IMR-90 (cell line): Measurements from ENCODE around the gene LOXL3.

ENCODE experiments used
- POLR2A ChIP-seq: IDR thresholded peaks from 2 replicates; pipeline ENCODE4 v1.6.1; 2012; ENCODE audit warnings: mild to moderate bottlenecking, low read depth, low read length
- RAD21 ChIP-seq: IDR thresholded peaks from 2 replicates; pipeline ENCODE4 v1.6.1; 2012; ENCODE audit warnings: low read length, improper control_type of control experiment
- TF ChIP-seq, protein P1 (sequence below): conservative IDR thresholded peaks from 2 replicates; pipeline ENCODE4 v1.5.1; 2012; ENCODE audit warnings: mild to moderate bottlenecking, low read depth, low read length, improper control_type of control experiment

DNA sequence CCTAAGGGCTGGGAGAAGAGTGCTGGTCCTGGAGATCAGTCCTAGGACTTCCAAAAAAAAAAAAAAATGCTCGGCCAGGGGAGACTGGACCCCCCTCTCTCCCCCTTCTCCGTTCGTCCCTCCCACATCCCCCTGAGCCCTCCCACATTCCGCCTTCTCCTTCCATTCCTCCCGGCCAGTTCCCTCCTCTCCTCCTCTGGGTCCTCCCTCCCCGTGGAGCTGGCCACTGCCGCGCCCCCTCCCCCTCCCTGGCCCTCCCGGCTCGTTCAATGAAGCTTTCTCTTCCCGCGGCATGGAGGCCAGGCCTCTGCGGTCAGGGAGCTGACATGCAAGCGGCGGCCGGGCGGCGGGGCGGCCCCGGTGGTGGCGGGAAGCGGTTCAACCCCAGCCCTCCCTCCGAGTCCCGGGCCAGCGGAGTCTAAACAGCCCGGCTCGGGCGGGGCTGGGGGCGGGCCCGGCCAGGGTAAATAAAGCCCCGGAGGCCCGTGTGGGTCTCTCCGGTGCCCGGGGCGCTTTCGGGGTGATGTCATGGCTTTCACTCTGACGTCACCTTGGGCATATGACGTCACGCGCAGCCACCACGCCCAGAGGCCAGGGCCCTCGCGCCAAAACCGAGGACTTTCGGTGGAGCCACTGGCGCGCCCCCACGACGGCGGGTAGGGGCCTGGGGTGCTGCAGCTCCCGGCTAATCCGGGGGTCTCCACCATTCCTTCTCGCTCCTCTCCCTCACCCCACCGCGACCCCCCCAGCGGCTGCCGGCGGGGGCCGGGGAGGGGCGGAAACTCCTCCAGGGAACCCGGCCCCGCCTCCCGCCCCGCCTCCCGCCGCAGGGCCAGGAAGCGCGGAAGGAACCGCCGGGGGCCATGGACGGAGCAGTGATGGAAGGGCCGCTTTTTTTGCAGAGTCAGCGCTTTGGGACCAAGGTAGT is at the start of gene LOXL3, which contains the start of gene DOK1:
- TF ChIP-seq, protein P1, sequence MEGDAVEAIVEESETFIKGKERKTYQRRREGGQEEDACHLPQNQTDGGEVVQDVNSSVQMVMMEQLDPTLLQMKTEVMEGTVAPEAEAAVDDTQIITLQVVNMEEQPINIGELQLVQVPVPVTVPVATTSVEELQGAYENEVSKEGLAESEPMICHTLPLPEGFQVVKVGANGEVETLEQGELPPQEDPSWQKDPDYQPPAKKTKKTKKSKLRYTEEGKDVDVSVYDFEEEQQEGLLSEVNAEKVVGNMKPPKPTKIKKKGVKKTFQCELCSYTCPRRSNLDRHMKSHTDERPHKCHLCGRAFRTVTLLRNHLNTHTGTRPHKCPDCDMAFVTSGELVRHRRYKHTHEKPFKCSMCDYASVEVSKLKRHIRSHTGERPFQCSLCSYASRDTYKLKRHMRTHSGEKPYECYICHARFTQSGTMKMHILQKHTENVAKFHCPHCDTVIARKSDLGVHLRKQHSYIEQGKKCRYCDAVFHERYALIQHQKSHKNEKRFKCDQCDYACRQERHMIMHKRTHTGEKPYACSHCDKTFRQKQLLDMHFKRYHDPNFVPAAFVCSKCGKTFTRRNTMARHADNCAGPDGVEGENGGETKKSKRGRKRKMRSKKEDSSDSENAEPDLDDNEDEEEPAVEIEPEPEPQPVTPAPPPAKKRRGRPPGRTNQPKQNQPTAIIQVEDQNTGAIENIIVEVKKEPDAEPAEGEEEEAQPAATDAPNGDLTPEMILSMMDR, result no peak
- TF ChIP-seq RAD21, result no peak
- peak; percentile 30; the same call in 1 of the 2 replicates for TF ChIP-seq POLR2A
